Measurements from ENCODE around the gene SLC17A9. TPM values are rescaled to one million over a fixed set of nuclear protein-coding genes. Genes with fewer than 3 reads are reported as not detected.

The SLC17A9 gene, protein sequence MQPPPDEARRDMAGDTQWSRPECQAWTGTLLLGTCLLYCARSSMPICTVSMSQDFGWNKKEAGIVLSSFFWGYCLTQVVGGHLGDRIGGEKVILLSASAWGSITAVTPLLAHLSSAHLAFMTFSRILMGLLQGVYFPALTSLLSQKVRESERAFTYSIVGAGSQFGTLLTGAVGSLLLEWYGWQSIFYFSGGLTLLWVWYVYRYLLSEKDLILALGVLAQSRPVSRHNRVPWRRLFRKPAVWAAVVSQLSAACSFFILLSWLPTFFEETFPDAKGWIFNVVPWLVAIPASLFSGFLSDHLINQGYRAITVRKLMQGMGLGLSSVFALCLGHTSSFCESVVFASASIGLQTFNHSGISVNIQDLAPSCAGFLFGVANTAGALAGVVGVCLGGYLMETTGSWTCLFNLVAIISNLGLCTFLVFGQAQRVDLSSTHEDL
- 10 to 100 TPM in 1 of 12 donors, 1 to 10 TPM in 4, under 1 TPM in 6, not detected in 1; 0.67 to 14.5 (median 0.86) TPM for polyA plus RNA-seq (ENCODE audit: insufficient read length in 12 of 12)
- long read RNA-seq, donor 1, partial matches to known transcripts: 10 of 10 reads
- long read RNA-seq, donor 1, other reads (novel, unspliced or antisense): 0 of 10 reads
- long read RNA-seq, donor 2: 0 reads
- long read RNA-seq, donor 3: 0 reads
- long read RNA-seq, donor 4: 0 reads
- long read RNA-seq, donor 5: 0 reads
- long read RNA-seq, donor 6: 0 reads
- long read RNA-seq, donor 7: 0 reads
- long read RNA-seq, donor 8: 0 reads
- long read RNA-seq, donor 9, partial matches to known transcripts: 0 of 1 reads
- long read RNA-seq, donor 9, other reads (novel, unspliced or antisense): 0 of 1 reads
- long read RNA-seq, donor 10: 0 reads
- long read RNA-seq, donor 11: 0 reads

DNA sequence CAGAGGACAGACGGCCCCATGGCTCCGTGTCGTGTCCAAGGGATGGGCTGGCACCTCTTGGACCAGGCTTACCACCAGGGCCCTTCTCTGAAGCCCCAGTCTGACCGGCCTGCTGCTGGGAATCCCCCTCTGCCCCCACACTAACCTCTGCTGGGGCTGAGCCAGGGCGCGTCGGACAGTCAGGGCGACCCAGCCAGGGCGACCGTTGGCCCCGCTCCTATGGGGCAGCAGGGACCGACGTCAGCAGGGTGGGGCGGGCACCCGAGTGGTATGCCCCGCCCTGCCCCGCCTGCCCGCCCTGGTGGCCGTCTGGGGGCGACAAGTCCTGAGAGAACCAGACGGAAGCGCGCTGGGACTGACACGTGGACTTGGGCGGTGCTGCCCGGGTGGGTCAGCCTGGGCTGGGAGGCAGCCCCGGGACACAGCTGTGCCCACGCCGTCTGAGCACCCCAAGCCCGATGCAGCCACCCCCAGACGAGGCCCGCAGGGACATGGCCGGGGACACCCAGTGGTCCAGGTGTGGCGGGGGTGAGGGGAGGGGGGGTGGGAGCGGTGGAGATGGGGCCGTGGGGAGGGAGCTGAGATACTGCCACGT lies at the start of gene SLC17A9:
SLC17A9 (plus strand) TSS at position 337 of the 595 bp plus-strand sequence; CDS start at position 459, 122 bp downstream.
- no peak for DNase-seq

- no peak for DNase-seq
These were observed 49.4 kb upstream of the SLC17A9 start for GRCh38 chr20:62902926-62903615.

- no peak for DNase-seq
These were observed 46.9 kb upstream of the SLC17A9 start for GRCh38 chr20:62905536-62906117.

- no peak for DNase-seq
These were observed 46.3 kb upstream of the SLC17A9 start for GRCh38 chr20:62906209-62906608.

GRCh38 chr20:62906647-62907375 lies 45.7 kb upstream of the SLC17A9 start:
- DNase-seq: no peak

GRCh38 chr20:62907384-62908317 lies 44.9 kb upstream of the SLC17A9 start:
- no peak for DNase-seq

- DNase-seq: no peak
These were observed 43.3 kb upstream of the SLC17A9 start for GRCh38 chr20:62908971-62909791.

DNA sequence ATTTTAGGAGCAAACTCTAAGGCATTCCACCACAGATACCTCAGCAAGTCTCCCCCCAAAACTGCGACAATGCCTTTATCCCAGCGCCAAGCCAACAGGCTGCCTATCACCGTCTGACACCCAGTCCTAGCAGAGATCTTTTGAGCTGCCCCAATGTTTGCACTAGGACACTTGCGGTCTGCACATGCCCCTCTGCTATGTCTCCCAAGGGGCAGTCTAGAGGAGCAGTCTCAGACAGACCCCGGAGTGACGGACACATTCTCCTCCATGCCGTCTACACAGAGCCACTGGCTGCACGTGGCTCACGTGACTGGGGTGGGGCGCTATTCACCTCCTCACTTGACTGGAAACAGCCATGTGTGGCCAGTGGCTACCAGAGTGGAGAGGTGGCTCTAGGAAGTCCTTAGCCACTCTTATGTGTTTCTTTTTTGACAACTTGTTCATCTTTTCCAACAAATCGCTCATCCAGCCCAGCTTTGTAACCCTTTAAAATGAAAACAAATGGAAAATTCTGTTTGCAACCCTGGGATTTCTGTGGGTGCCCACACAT lies 42.2 kb upstream of the SLC17A9 start:
- DNase-seq: no peak

- DNase-seq: no peak
These were observed 41.6 kb upstream of the SLC17A9 start for GRCh38 chr20:62910777-62911497.

- DNase-seq: no peak
These were observed 40.7 kb upstream of the SLC17A9 start for GRCh38 chr20:62911701-62912280.

DNA sequence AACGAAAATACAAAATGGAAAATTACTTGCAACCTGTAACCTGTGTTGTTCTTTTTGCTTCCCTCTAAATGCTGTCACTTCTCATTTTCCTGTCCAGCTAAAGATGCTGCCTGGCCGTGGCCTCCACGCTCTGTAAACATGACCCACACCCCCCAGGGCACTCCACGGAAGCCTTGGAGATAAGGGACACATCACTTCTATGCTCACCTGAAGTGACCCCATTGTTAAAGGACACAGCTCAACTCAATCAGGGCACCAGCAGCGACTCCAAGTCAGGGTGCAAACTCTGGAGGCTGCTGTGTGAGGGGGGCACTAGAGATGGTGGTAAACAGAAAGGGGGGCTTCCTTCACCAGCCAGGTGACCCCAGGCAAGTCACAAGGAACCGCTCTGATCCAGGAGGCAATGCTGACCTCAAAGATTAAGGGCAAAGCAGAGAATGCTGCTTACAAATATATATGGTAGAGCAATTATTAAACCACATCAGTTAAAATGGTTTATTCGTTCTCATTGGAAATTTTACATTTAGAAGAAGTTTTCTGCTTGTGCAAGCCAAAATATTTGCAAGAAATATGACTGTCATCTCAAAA lies 39.4 kb upstream of the SLC17A9 start:
- no peak for DNase-seq

- no peak for DNase-seq
These were observed 38.1 kb upstream of the SLC17A9 start for GRCh38 chr20:62914436-62914835.

DNA sequence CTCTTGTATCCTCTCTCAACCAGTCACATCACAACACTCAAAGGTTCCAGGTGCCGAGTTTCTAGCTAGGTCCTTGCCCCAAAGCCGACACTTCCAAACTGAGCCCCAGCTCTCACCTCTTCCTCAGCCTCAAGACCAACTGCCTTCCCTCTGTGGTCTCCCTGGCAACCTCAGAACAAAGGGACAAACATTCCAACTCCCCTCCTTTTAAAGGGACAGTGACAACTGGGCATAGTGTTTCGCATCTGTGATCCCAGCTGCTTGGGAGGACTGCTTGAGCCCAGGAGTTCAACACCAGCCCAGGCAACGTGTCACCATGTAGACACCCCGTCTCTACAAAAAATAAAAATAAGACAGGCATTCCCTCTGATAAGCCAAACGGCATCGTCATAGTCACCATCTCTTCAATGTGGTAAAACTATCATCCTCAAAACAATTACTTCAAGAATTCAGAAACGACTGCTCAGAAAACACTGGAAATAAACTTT lies 37.5 kb upstream of the SLC17A9 start:
- peak; percentile 50 for DNase-seq

GRCh38 chr20:62916703-62917476 lies 35.6 kb upstream of the SLC17A9 start:
- no peak for DNase-seq

DNA sequence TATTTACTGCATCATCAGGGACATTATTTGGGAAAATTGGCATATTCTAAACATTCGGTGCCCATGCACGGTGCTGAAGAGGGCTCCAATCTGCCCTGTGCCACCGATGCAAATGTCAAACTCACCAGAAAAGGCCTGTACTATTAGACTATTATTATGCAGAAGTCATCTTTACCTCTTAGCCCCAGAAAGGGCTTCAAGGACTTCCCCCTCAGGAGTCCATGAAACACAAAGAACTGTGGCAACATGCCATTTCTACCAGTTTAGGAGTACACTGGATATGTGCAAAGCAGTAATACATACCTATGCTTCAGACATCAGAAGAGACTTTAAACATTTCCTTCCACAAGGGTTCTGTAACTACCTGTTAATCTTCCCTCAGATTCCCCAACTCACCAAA lies 34.8 kb upstream of the SLC17A9 start:
- no peak for DNase-seq

- DNase-seq: no peak
These were observed 34.4 kb upstream of the SLC17A9 start for GRCh38 chr20:62918147-62918546.
